Erythroblast (primary cell): ENCODE results near the gene RNF144A.

Experiments
- GATA1 ChIP-seq: IDR thresholded peaks from 2 replicates; pipeline ENCODE4 v1.6.1; 2011; ENCODE audit warnings: low read depth, mild to moderate bottlenecking, control low read depth, low read length, moderate library complexity
- POLR2A ChIP-seq: IDR thresholded peaks from 2 replicates; pipeline ENCODE4 v1.6.1; 2011; ENCODE audit warnings: mild to moderate bottlenecking, low read length

GRCh38 chr2:6908291-6908690 lies 8.9 kb upstream of the RNF144A start:
- no peak for TF ChIP-seq POLR2A
- no peak for TF ChIP-seq GATA1
